HCT116 (cell line): ENCODE data around the gene PPM1F.

Experiments
- CTCF ChIP-seq, 3 experiments: fragments of 200-600 bp in 1 of 3; sonication (generic) in 1 of 3; IDR thresholded peaks in 2 of 3; conservative IDR thresholded peaks in 1 of 3; 2 replicates each; pipeline ENCODE4 v1.5.1; 2012 to 2017; ENCODE audit warnings: low read depth in 2 of 3, low read length in 2 of 3, antibody characterized with exemption in 1 of 3, borderline replicate concordance in 1 of 3, control low read depth in 1 of 3, mild to moderate bottlenecking in 1 of 3, mixed read lengths in 1 of 3, mixed run types in 1 of 3, moderate library complexity in 1 of 3; ENCODE audit not compliant: insufficient read depth in 1 of 3
- EZH2 ChIP-seq: fragments of 200-600 bp; sonication (generic); IDR thresholded peaks from 2 replicates; pipeline ENCODE4 v1.6.1; 2017; ENCODE audit warnings: antibody characterized with exemption, mixed run types
- JUND ChIP-seq: IDR thresholded peaks from 2 replicates; pipeline ENCODE4 v1.6.1; 2012
- POLR2A ChIP-seq: IDR thresholded peaks from 2 replicates; pipeline ENCODE4 v1.7.0; 2011; ENCODE audit warnings: borderline replicate concordance; ENCODE audit not compliant: insufficient read depth, insufficient read length; ENCODE audit errors: extremely low read depth
- POLR2AphosphoS5 ChIP-seq: IDR thresholded peaks from 2 replicates; pipeline ENCODE4 v1.6.1; 2011; ENCODE audit warnings: mild to moderate bottlenecking, low read depth, low read length, moderate library complexity
- TF ChIP-seq, protein P1 (sequence below): IDR thresholded peaks from 2 replicates; pipeline ENCODE4 v1.6.1; 2012

GRCh38 chr22:21966643-21967516, 14.2 kb upstream of the PPM1F start:
- no peak for TF ChIP-seq POLR2A
- no peak for TF ChIP-seq POLR2AphosphoS5
- no peak for TF ChIP-seq JUND
- no peak for TF ChIP-seq CTCF (IDR thresholded peaks at IDR 0.05 in 2 of 3, conservative IDR thresholded peaks at IDR 0.05 in 1 of 3; ENCODE audit: borderline replicate concordance in 1 of 3, insufficient read depth in 1 of 3, low read depth in 2 of 3, low read length in 2 of 3)
- TF ChIP-seq, protein P1, sequence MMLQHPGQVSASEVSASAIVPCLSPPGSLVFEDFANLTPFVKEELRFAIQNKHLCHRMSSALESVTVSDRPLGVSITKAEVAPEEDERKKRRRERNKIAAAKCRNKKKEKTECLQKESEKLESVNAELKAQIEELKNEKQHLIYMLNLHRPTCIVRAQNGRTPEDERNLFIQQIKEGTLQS: no peak
- no peak for TF ChIP-seq EZH2
